CD4-positive, alpha-beta T cell treated with Interleukin-6 for 4 hours (primary cell): Measurements from ENCODE around the gene CDH4.

ENCODE experiments used
- DNase-seq: peaks from one replicate; pipeline ENCODE4 v3.0.0-alpha.2; 2020; ENCODE audit warnings: mixed read lengths

The CDH4 gene

GRCh38 chr20:61760731-61761130 lies 508.7 kb downstream of the CDH4 start:
- DNase-seq, result no peak

- no peak for DNase-seq
These were observed 509.5 kb downstream of the CDH4 start for GRCh38 chr20:61761453-61762166.

- DNase-seq, result no peak
These were observed 510.2 kb downstream of the CDH4 start for GRCh38 chr20:61762167-61762710.

GRCh38 chr20:61762886-61763739 lies 511.1 kb downstream of the CDH4 start:
- no peak for DNase-seq

GRCh38 chr20:61763740-61764400 lies 511.8 kb downstream of the CDH4 start:
- DNase-seq, result no peak

- DNase-seq, result no peak
These were observed 512.5 kb downstream of the CDH4 start for GRCh38 chr20:61764471-61765025.

- DNase-seq, result no peak
These were observed 513.2 kb downstream of the CDH4 start for GRCh38 chr20:61765081-61765870.

- no peak for DNase-seq
These were observed 514.0 kb downstream of the CDH4 start for GRCh38 chr20:61765871-61766654.

- DNase-seq, result no peak
These were observed 515.0 kb downstream of the CDH4 start for GRCh38 chr20:61766921-61767610.

- no peak for DNase-seq
These were observed 515.9 kb downstream of the CDH4 start for GRCh38 chr20:61767761-61768494.

- DNase-seq, result no peak
These were observed 516.7 kb downstream of the CDH4 start for GRCh38 chr20:61768571-61769285.

- DNase-seq, result no peak
These were observed 517.3 kb downstream of the CDH4 start for GRCh38 chr20:61769286-61769832.

- DNase-seq, result no peak
These were observed 518.1 kb downstream of the CDH4 start for GRCh38 chr20:61770113-61770585.

- DNase-seq, result no peak
These were observed 519.8 kb downstream of the CDH4 start for GRCh38 chr20:61771805-61772350.

GRCh38 chr20:61772828-61773631 lies 521.0 kb downstream of the CDH4 start:
- DNase-seq, result no peak

- DNase-seq, result no peak
These were observed 522.0 kb downstream of the CDH4 start for GRCh38 chr20:61773926-61774587.

GRCh38 chr20:61775423-61775822 lies 523.4 kb downstream of the CDH4 start:
- DNase-seq, result no peak
